ENCODE data around the gene MEX3D. TPM values are rescaled to one million over a fixed set of nuclear protein-coding genes. Genes with fewer than 3 reads are reported as not detected.
A peak's percentile ranks its signal among the peaks of the same experiment; 100 is the strongest.

The MEX3D gene
- total RNA-seq, 1 donor from 2014 or later = 6.4 TPM

DNA sequence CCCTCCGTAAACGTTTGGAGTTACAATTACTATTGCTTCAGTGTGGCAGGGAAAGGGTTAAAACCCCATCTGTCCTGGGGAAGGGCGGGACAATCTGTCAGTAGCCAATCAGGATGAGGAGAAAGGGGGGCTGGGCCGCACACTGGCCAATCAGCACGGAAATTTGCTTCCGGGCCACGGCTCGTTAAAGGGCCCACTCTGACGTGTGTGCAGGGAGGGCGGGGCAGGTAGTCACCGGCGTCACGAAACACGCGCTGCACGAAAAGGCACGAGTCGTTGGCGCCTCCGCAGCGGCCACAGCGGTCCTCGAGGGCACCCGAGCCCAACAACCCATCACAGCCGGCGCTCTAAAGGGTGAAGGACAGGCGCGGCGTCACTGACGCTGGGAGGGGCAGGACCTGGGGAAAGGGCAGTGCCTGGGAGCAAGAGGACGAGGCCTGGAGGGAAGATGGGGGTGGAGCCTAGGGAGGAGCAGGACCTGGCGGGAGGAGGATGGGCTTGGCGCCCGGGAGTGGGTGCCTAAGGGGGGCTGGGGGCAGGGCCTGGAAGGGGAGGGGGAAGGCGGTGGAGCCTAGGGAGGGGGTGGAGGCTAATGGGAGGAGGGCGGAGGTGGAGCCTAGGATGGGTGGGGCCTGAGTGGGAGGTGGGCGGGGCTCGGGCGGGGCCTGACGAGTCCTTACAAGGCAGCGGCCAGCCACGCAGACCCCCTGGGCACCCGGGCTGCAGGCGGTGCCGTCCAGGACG is 60.2 kb downstream of the MEX3D start:
- Histone ChIP-seq H3K4me3 (peak overlapping the region; percentile 60), H3K4me1 (peaks cover 59% of the 10 kb centered on the region), H3K9me3 (replicated peaks) (no peaks in the 10 kb centered on the region), H3K36me3 (peaks cover 5% of the 10 kb centered on the region), H3K27me3 (ENCODE audit: low read depth) (peaks cover 42% of the 10 kb centered on the region), H3K27ac (replicated peaks) (peak overlapping the region; percentile 88)
- intact Hi-C loops (cut with micrococcal nuclease) = no loop called here
- TF ChIP-seq, protein P1, sequence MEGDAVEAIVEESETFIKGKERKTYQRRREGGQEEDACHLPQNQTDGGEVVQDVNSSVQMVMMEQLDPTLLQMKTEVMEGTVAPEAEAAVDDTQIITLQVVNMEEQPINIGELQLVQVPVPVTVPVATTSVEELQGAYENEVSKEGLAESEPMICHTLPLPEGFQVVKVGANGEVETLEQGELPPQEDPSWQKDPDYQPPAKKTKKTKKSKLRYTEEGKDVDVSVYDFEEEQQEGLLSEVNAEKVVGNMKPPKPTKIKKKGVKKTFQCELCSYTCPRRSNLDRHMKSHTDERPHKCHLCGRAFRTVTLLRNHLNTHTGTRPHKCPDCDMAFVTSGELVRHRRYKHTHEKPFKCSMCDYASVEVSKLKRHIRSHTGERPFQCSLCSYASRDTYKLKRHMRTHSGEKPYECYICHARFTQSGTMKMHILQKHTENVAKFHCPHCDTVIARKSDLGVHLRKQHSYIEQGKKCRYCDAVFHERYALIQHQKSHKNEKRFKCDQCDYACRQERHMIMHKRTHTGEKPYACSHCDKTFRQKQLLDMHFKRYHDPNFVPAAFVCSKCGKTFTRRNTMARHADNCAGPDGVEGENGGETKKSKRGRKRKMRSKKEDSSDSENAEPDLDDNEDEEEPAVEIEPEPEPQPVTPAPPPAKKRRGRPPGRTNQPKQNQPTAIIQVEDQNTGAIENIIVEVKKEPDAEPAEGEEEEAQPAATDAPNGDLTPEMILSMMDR (IDR thresholded peaks at IDR 0.05; ENCODE audit: borderline replicate concordance) = no peak
- DNase-seq = peak; percentile 92

DNA sequence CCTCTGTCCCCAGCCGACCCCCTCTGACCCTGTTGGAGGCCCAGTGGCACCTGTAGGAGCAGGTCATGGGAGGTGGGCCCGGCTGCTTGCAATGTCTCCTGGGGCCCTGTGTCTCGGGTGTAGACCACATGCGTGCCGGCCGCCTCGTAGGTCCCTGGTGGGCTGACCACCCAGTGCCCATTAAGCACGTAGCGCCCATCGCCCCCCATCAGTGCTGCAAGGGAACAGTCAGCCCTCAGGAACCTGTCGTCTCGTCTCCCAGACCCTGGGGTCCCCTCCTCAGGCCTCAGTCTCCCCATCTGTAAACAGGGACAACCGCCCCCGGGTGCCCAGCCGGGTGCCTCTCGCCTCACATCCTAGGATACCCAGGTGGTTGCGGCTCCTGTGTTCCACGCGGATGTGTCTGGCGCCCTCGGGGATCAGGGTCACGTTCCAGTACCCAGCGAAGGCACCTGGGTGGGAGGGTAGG is 60.9 kb downstream of the MEX3D start:
- TF ChIP-seq, protein P1 (IDR thresholded peaks at IDR 0.05; ENCODE audit: borderline replicate concordance) = no peak
- Histone ChIP-seq H3K27me3 (ENCODE audit: low read depth) (peaks cover 42% of the 10 kb centered on the region), H3K36me3 (peaks cover 5% of the 10 kb centered on the region), H3K4me3 (peak overlapping the region; percentile 60), H3K9me3 (replicated peaks) (no peaks in the 10 kb centered on the region), H3K4me1 (peaks cover 55% of the 10 kb centered on the region), H3K27ac (replicated peaks) (peak overlapping the region; percentile 88)
- no peak for DNase-seq
- intact Hi-C loops (cut with micrococcal nuclease) = no loop called here

DNA sequence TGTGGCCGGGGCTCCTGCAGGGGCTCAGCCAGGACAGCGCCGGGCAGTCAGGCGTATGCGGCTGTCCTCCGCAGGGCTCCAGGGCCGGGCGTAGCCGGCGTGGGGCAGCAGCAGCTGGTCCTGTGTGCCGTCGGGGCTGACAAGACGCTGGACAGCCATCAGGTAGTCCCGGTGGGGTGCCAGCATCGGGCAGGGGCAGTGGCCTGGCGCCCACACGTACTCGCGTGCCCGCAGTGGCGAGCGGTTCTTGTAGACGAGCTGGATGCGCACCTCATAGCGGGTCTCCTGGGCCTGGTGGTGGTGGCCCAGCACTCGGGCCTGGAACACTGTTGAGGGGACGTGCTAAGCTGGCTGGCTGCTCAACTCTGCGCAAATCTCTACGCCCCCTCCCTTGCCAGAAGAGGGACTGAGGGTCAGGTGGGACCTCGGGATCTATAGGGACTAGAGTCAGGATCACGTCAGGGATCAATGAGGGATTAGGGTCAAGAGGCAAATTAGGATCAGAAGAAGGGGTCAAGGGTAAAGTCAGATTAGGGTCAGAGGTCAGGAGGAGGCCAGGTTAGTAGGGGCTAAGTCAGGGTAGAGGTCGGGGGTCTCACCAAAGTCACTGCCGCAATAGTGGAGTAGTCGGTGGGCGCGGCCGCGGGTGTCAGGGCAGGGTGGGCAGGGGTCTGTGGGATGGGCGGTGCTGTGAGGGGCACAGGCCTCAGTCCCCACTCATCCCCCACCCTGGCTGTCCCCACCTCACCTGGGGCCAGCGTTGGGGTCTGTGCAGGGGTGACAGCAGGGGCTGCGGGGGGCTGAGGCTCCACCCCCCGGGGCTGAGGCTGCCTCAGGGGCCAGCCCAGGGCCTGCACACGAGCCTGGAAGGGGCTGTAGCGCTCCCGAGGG is 61.9 kb downstream of the MEX3D start:
- intact Hi-C loops (cut with micrococcal nuclease) = no loop called here
- no peak overlapping the region for H3K4me3 ChIP-seq
- no peak overlapping the region for H3K27ac ChIP-seq (replicated peaks)

DNA sequence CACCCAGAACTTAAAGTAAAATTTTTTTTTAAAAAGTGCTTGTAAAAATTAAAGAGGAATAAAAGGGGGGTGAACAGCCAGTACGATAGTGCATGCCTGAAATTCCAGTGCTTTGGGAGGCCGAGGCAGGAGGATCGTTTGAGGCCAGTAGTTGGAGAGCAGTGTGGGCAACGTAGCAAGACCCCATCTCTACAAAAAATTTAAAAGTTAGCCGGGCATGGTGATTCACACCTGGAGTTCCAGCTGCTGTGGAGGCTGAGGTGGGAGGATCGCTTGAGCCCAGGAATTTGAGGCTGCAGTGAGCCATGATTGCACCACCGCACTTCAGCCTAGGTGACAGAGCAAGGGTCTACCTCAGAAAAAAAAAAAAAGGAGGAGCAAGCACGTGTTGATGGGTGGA is 63.1 kb downstream of the MEX3D start:
- no peak for DNase-seq
- Histone ChIP-seq H3K4me3 (no peak overlapping the region), H3K9me3 (replicated peaks) (no peaks in the 10 kb centered on the region), H3K4me1 (peaks cover 33% of the 10 kb centered on the region), H3K27me3 (ENCODE audit: low read depth) (peaks cover 31% of the 10 kb centered on the region), H3K36me3 (peaks cover 5% of the 10 kb centered on the region), H3K27ac (replicated peaks) (no peak overlapping the region)
- TF ChIP-seq, protein P1 (IDR thresholded peaks at IDR 0.05; ENCODE audit: borderline replicate concordance) = no peak
- intact Hi-C loops (cut with micrococcal nuclease) = no loop called here

More for the DNA sequence above, 61.9 kb downstream of the MEX3D start:
- Histone ChIP-seq H3K27me3 (ENCODE audit: low read depth) (peaks cover 37% of the 10 kb centered on the region), H3K4me1 (peaks cover 45% of the 10 kb centered on the region), H3K9me3 (replicated peaks) (no peaks in the 10 kb centered on the region), H3K36me3 (peaks cover 5% of the 10 kb centered on the region)
- TF ChIP-seq, protein P1 (IDR thresholded peaks at IDR 0.05; ENCODE audit: borderline replicate concordance) = no peak
- DNase-seq = no peak

Other genes with a start within 250 kb of the MEX3D start
- 380 TPM for gene NDUFS7, start 184.4 kb downstream of the MEX3D start, total RNA-seq
- gene GAMT, start 166.8 kb downstream of the MEX3D start, total RNA-seq = 77.0 TPM
- 81.8 TPM for gene DAZAP1, start 160.7 kb downstream of the MEX3D start, total RNA-seq
- 588 TPM for gene RPS15, start 129.9 kb downstream of the MEX3D start, total RNA-seq
- gene APC2, start 118.2 kb downstream of the MEX3D start, total RNA-seq = 0.22 TPM
- gene C19orf25, start 89.1 kb downstream of the MEX3D start, total RNA-seq = 16.1 TPM
- 1.3 TPM for gene PCSK4, start 78.0 kb downstream of the MEX3D start, total RNA-seq
- 1.9 TPM for gene REEP6, start 77.1 kb downstream of the MEX3D start, total RNA-seq
- 36.8 TPM for gene ADAMTSL5, start 55.3 kb downstream of the MEX3D start, total RNA-seq
- not detected for gene PLK5, start 44.2 kb downstream of the MEX3D start, total RNA-seq
- 48.6 TPM for gene MBD3, start 24.5 kb upstream of the MEX3D start, total RNA-seq
- 942 TPM for gene UQCR11, start 37.1 kb upstream of the MEX3D start, total RNA-seq
- gene TCF3, start 84.3 kb upstream of the MEX3D start, total RNA-seq = 18.4 TPM
- not detected for gene ONECUT3, start 185.2 kb upstream of the MEX3D start, total RNA-seq
- gene ATP8B3, start 244.0 kb upstream of the MEX3D start, total RNA-seq = 0.41 TPM